GM23248 (cell line): ENCODE data around the gene MEIS2. TPM values are rescaled to one million over a fixed set of nuclear protein-coding genes. Genes with fewer than 3 reads are reported as not detected.

Experiments used
- DNase-seq: peaks from one replicate; pipeline ENCODE4 v3.0.0-alpha.2; 2015
- H2AFZ ChIP-seq: fragments of 200-600 bp; sonication (generic); 2 replicates; pipeline ENCODE4 v1.6.1; 2016; ENCODE audit warnings: antibody characterized with exemption
- H3F3A ChIP-seq: fragments of 200-600 bp; sonication (generic); 2 replicates; pipeline ENCODE4 v1.6.1; 2016; ENCODE audit warnings: mild to moderate bottlenecking, antibody characterized with exemption, mixed run types; ENCODE audit not compliant: insufficient read depth
- H3K27ac ChIP-seq: fragments of 200-600 bp; sonication (generic); 2 replicates; pipeline ENCODE4 v1.5.1; 2016; ENCODE audit warnings: mild to moderate bottlenecking
- H3K27me3 ChIP-seq: fragments of 200-600 bp; sonication (generic); replicated peaks from 2 replicates; pipeline ENCODE4 v1.6.1; 2016; ENCODE audit warnings: mild to moderate bottlenecking; ENCODE audit not compliant: insufficient read depth
- H3K36me3 ChIP-seq: fragments of 200-600 bp; sonication (generic); 2 replicates; pipeline ENCODE4 v1.6.1; 2016; ENCODE audit warnings: low read depth, mild to moderate bottlenecking
- H3K4me1 ChIP-seq: fragments of 200-600 bp; sonication (generic); 2 replicates; pipeline ENCODE4 v1.6.1; 2016; ENCODE audit warnings: mild to moderate bottlenecking; ENCODE audit not compliant: insufficient read depth
- H3K4me2 ChIP-seq: fragments of 200-600 bp; sonication (generic); one replicate; pipeline ENCODE4 v1.6.1; 2016; ENCODE audit warnings: mild to moderate bottlenecking; ENCODE audit not compliant: unreplicated experiment
- H3K4me3 ChIP-seq: fragments of 200-600 bp; sonication (generic); 2 replicates; pipeline ENCODE4 v1.5.1; 2016; ENCODE audit warnings: mild to moderate bottlenecking
- H3K79me2 ChIP-seq: fragments of 200-600 bp; sonication (generic); 2 replicates; pipeline ENCODE4 v1.6.1; 2016; ENCODE audit warnings: mild to moderate bottlenecking; ENCODE audit not compliant: insufficient read depth
- H3K9ac ChIP-seq: fragments of 200-600 bp; sonication (generic); 2 replicates; pipeline ENCODE4 v1.6.1; 2016; ENCODE audit warnings: mild to moderate bottlenecking
- H3K9me2 ChIP-seq: fragments of 200-600 bp; sonication (generic); 2 replicates; pipeline ENCODE4 v1.6.1; 2016; ENCODE audit warnings: mixed run types, mild to moderate bottlenecking, moderate library complexity; ENCODE audit not compliant: insufficient read depth
- H3K9me3 ChIP-seq: fragments of 200-600 bp; sonication (generic); one replicate; pipeline ENCODE4 v1.6.1; 2017; ENCODE audit warnings: low read depth
- H4K20me1 ChIP-seq: fragments of 200-600 bp; sonication (generic); 2 replicates; pipeline ENCODE4 v1.6.0; 2016; ENCODE audit not compliant: insufficient read depth
- EZH2 ChIP-seq: fragments of 200-600 bp; sonication (generic); IDR thresholded peaks from 2 replicates; pipeline ENCODE4 v1.6.1; 2018; ENCODE audit warnings: antibody characterized with exemption, mild to moderate bottlenecking; ENCODE audit not compliant: insufficient read depth, poor library complexity, severe bottlenecking
- EZH2phosphoT487 ChIP-seq: fragments of 200-600 bp; sonication (generic); IDR thresholded peaks from 2 replicates; pipeline ENCODE4 v1.6.1; 2018; ENCODE audit warnings: antibody characterized with exemption, moderate library complexity, mild to moderate bottlenecking, low read depth; ENCODE audit not compliant: insufficient read depth
- WGBS, 2 experiments: methylation state at CpG; one replicate each; pipeline ENCODE4 v1.1.6; 2015 to 2017; ENCODE audit warnings: low lambda C conversion rate in 2 of 2, low coverage in 1 of 2; ENCODE audit errors: missing lambda C conversion rate in 2 of 2; 5-methylcytosine and 5-hydroxymethylcytosine counted together
- in situ Hi-C: fragments of 300-500 bp; cut with MboI; formaldehyde crosslinking; loops from 2 replicates; pipeline ENCODE4 v1.15.0; 2020
- polyA plus RNA-seq: library from polyadenylated mRNA; unstranded; fragments of >200 nt; fragmentation: Nextera tagmentation; extraction: Ambion mirVana; gene quantifications from 2 replicates; pipeline ENCODE4 v1.2.1, GENCODE V29; 2016
- total RNA-seq: library from RNA; depleted of rRNA; stranded (reverse); fragments of >200 nt; shearing (Covaris generic); gene quantifications from 2 replicates; pipeline ENCODE4 v1.2.3, GENCODE V29; 2014

Gene MEIS2
- total and polyA plus RNA-seq, 2 experiments from 2014 or later: 23.7 to 24.1 TPM

GRCh38 chr15:37107071-37107743 is 6.9 kb upstream of the MEIS2 start:
- H3K4me1 ChIP-seq: 0 out of 2 replicates have a peak, but pooled peaks cover 3% of the 10 kb centered on the region
- H3K36me3 ChIP-seq: no peaks in the 10 kb centered on the region
- in situ Hi-C loops: loop anchor here (25.0 kb wide), 2 partner anchors 220 to 1820 kb away; no protein-coding TSS in a partner anchor
- no peaks in the 10 kb centered on the region for H4K20me1 ChIP-seq
- DNase-seq: no peak
- no peak for TF ChIP-seq EZH2
- TF ChIP-seq EZH2phosphoT487: no peak
- H3K27ac ChIP-seq: no peak overlapping the region
- 91 to 97% methylated on average over 12 to 25 of the region's 25 CpGs for WGBS, 2 experiments
- H3K4me3 ChIP-seq: no peak overlapping the region
- no peak overlapping the region for H3K4me2 ChIP-seq
- no peaks in the 10 kb centered on the region for H3K9me2 ChIP-seq
- no peak overlapping the region for H2AFZ ChIP-seq
- no peaks in the 10 kb centered on the region for H3K9me3 ChIP-seq
- H3K79me2 ChIP-seq: peaks cover 45% of the 10 kb centered on the region
- H3K9ac ChIP-seq: no peak overlapping the region
- 0 out of 2 replicates have a peak, but pooled peaks cover 20% of the 10 kb centered on the region for H3F3A ChIP-seq
- H3K27me3 ChIP-seq: no peaks in the 10 kb centered on the region

GRCh38 chr15:37106490-37107001 is 6.2 kb upstream of the MEIS2 start:
- Histone ChIP-seq H2AFZ (no peak overlapping the region), H3K4me1 (0 out of 2 replicates have a peak, but pooled peaks cover 3% of the 10 kb centered on the region), H3K4me3 (no peak overlapping the region), H3F3A (0 out of 2 replicates have a peak, but pooled peaks cover 13% of the 10 kb centered on the region), H3K4me2 (no peak overlapping the region), H4K20me1 (no peaks in the 10 kb centered on the region), H3K36me3 (no peaks in the 10 kb centered on the region), H3K9ac (no peak overlapping the region), H3K9me3 (no peaks in the 10 kb centered on the region), H3K9me2 (no peaks in the 10 kb centered on the region), H3K79me2 (peaks cover 46% of the 10 kb centered on the region), H3K27ac (no peak overlapping the region), H3K27me3 (no peaks in the 10 kb centered on the region)
- WGBS, 2 experiments: 77 to 81% methylated on average over 23 of the region's 23 CpGs
- TF ChIP-seq EZH2phosphoT487: no peak
- no peak for TF ChIP-seq EZH2
- in situ Hi-C loops: loop anchor here (25.0 kb wide), 2 partner anchors 219 to 1819 kb away; no protein-coding TSS in a partner anchor
- DNase-seq: no peak

- no peak overlapping the region for H3K9ac ChIP-seq
- no peaks in the 10 kb centered on the region for H4K20me1 ChIP-seq
- no peaks in the 10 kb centered on the region for H3K36me3 ChIP-seq
- no peak overlapping the region for H3K27ac ChIP-seq
- H2AFZ ChIP-seq: no peak overlapping the region
- in situ Hi-C loops: loop anchor here (25.0 kb wide), 2 partner anchors 219 to 1819 kb away; no protein-coding TSS in a partner anchor
- H3K27me3 ChIP-seq: no peaks in the 10 kb centered on the region
- H3K4me1 ChIP-seq: 0 out of 2 replicates have a peak, but pooled peaks cover 3% of the 10 kb centered on the region
- TF ChIP-seq EZH2 (no peak), EZH2phosphoT487 (no peak)
- H3K4me2 ChIP-seq: no peak overlapping the region
- WGBS, 2 experiments: 90 to 95% methylated on average over 5 of the region's 5 CpGs
- H3K9me2 ChIP-seq: no peaks in the 10 kb centered on the region
- no peak for DNase-seq
- no peaks in the 10 kb centered on the region for H3K9me3 ChIP-seq
- peaks cover 46% of the 10 kb centered on the region for H3K79me2 ChIP-seq
- H3F3A ChIP-seq: peaks cover 12% of the 10 kb centered on the region; the same call in 1 of the 2 replicates
- no peak overlapping the region for H3K4me3 ChIP-seq
These were observed 5.5 kb upstream of the MEIS2 start for GRCh38 chr15:37105889-37106288.

GRCh38 chr15:37105029-37105428 is 4.7 kb upstream of the MEIS2 start:
- no peaks in the 10 kb centered on the region for H3K27me3 ChIP-seq
- H3K9ac ChIP-seq: no peak overlapping the region
- no peak overlapping the region for H3K4me3 ChIP-seq
- H3K4me2 ChIP-seq: no peak overlapping the region
- no peak for DNase-seq
- WGBS, 2 experiments: 99 to 100% methylated on average over 2 of the region's 2 CpGs
- H2AFZ ChIP-seq: no peak overlapping the region
- H3K9me2 ChIP-seq: no peaks in the 10 kb centered on the region
- TF ChIP-seq EZH2phosphoT487: no peak
- no peak for TF ChIP-seq EZH2
- in situ Hi-C loops: loop anchor here (25.0 kb wide), 2 partner anchors 218 to 1818 kb away; no protein-coding TSS in a partner anchor
- H3K36me3 ChIP-seq: no peaks in the 10 kb centered on the region
- H3F3A ChIP-seq: peaks cover 15% of the 10 kb centered on the region; the same call in 1 of the 2 replicates
- no peak overlapping the region for H3K27ac ChIP-seq
- no peaks in the 10 kb centered on the region for H4K20me1 ChIP-seq
- peaks cover 46% of the 10 kb centered on the region for H3K79me2 ChIP-seq
- no peaks in the 10 kb centered on the region for H3K9me3 ChIP-seq
- H3K4me1 ChIP-seq: 0 out of 2 replicates have a peak, but pooled peaks cover 3% of the 10 kb centered on the region
